K562 (cell line): ENCODE data around the gene LTBP2. TPM values are rescaled to one million over a fixed set of nuclear protein-coding genes. Genes with fewer than 3 reads are reported as not detected.

Source experiments
- ESRRB ChIP-seq: fragments of 250-450 bp; sonication (Bioruptor Pico); IDR thresholded peaks from 2 replicates; pipeline ENCODE4 v1.5.0; 2020; ENCODE audit warnings: mild to moderate bottlenecking, moderate library complexity, borderline replicate concordance
- polyA plus RNA-seq, 8 experiments: library from polyadenylated mRNA; depleted of rRNA in 4 of 8; stranded (reverse) in 5 of 8; unstranded in 3 of 8; fragments of >200 nt; fragmentation: Nextera tagmentation in 2 of 8; fragmentation: Illumina TruSeq in 1 of 8; extraction: Ambion mirVana in 2 of 8; extraction: Trizol in 1 of 8; gene quantifications; 2 replicates each; pipeline versions ENCODE4 v1.2.1 to v1.2.3, GENCODE V29; 2011 to 2014; ENCODE audit warnings: inconsistent platforms in 1 of 8, missing spikeins in 1 of 8
- total RNA-seq, 7 experiments: library from RNA; depleted of rRNA in 6 of 7; stranded (reverse); fragments of >200 nt in 6 of 7; fragmentation: Illumina TruSeq in 2 of 7; extraction: Trizol in 2 of 7; gene quantifications; 2 replicates each; pipeline versions ENCODE4 v1.2.1 to v1.2.3, GENCODE V29; 2011 to 2021; ENCODE audit warnings: low replicate concordance in 1 of 7
- TF ChIP-seq, protein P1 (sequence below): sonication (generic); formaldehyde crosslinking; IDR thresholded peaks from 2 replicates; pipeline ENCODE4 v1.8.0; 2023; ENCODE audit warnings: missing genetic modification reagents, mild to moderate bottlenecking, borderline replicate concordance
- TF ChIP-seq, protein P2 (sequence below): fragments of 250-450 bp; sonication (Bioruptor Pico); IDR thresholded peaks from 2 replicates; pipeline ENCODE4 v1.4.0; 2020

The LTBP2 gene
- total and polyA plus RNA-seq, 9 of the 15 experiments (the other 6 are each of a cell fraction or from before 2014, with no cell fraction given), result under 0.01 to 0.18 (median 0.03) TPM; not detected in 3

DNA sequence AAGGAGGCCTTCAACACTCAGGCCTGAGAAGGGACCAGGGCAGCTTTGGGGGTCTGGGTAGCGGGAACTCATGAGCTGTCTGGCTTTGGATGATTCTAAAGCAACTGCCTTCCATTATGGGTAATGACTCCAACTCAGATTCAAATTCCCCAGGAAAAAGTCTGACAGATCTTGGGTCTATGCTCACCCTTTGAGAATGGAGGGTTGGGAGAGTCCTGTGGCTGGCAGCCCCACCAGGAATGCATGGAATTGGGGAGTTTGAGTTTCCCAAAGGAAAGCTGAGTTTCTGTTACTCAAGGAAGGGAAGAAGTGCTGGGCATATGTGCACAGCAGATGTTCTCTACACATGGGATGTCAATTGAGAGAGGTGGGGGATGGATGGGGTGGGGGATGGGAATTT, 22.4 kb upstream of the LTBP2 start (continued):
- TF ChIP-seq, protein P1, sequence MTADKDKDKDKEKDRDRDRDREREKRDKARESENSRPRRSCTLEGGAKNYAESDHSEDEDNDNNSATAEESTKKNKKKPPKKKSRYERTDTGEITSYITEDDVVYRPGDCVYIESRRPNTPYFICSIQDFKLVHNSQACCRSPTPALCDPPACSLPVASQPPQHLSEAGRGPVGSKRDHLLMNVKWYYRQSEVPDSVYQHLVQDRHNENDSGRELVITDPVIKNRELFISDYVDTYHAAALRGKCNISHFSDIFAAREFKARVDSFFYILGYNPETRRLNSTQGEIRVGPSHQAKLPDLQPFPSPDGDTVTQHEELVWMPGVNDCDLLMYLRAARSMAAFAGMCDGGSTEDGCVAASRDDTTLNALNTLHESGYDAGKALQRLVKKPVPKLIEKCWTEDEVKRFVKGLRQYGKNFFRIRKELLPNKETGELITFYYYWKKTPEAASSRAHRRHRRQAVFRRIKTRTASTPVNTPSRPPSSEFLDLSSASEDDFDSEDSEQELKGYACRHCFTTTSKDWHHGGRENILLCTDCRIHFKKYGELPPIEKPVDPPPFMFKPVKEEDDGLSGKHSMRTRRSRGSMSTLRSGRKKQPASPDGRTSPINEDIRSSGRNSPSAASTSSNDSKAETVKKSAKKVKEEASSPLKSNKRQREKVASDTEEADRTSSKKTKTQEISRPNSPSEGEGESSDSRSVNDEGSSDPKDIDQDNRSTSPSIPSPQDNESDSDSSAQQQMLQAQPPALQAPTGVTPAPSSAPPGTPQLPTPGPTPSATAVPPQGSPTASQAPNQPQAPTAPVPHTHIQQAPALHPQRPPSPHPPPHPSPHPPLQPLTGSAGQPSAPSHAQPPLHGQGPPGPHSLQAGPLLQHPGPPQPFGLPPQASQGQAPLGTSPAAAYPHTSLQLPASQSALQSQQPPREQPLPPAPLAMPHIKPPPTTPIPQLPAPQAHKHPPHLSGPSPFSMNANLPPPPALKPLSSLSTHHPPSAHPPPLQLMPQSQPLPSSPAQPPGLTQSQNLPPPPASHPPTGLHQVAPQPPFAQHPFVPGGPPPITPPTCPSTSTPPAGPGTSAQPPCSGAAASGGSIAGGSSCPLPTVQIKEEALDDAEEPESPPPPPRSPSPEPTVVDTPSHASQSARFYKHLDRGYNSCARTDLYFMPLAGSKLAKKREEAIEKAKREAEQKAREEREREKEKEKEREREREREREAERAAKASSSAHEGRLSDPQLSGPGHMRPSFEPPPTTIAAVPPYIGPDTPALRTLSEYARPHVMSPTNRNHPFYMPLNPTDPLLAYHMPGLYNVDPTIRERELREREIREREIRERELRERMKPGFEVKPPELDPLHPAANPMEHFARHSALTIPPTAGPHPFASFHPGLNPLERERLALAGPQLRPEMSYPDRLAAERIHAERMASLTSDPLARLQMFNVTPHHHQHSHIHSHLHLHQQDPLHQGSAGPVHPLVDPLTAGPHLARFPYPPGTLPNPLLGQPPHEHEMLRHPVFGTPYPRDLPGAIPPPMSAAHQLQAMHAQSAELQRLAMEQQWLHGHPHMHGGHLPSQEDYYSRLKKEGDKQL, result no peak
- TF ChIP-seq ESRRB (CRISPR knock-in tag), result no peak
- TF ChIP-seq, protein P2, sequence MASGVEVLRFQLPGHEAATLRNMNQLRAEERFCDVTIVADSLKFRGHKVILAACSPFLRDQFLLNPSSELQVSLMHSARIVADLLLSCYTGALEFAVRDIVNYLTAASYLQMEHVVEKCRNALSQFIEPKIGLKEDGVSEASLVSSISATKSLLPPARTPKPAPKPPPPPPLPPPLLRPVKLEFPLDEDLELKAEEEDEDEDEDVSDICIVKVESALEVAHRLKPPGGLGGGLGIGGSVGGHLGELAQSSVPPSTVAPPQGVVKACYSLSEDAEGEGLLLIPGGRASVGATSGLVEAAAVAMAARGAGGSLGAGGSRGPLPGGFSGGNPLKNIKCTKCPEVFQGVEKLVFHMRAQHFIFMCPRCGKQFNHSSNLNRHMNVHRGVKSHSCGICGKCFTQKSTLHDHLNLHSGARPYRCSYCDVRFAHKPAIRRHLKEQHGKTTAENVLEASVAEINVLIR (CRISPR knock-in tag), result no peak
